Mucosa of descending colon (tissue), 3 donors: ENCODE data around the gene APOD. TPM values are rescaled to one million over a fixed set of nuclear protein-coding genes. Genes with fewer than 3 reads are reported as not detected.

Experiments
- ATAC-seq: fragments of 200-7000 bp; cut with Tn5 transposase; one replicate; pipeline ENCODE4 v1.9.1; 2020; ENCODE audit warnings: mild to moderate bottlenecking, moderate library complexity
- DNase-seq, 3 donors: peaks; one replicate each; pipeline ENCODE4 v3.0.0-alpha.2; 2020
- H3K36me3 ChIP-seq: fragments of 200-600 bp; one replicate; pipeline ENCODE4 v1.8.0; 2021; ENCODE audit warnings: low read depth, mild to moderate bottlenecking
- H3K4me1 ChIP-seq: fragments of 200-600 bp; one replicate; pipeline ENCODE4 v1.8.0; 2021; ENCODE audit warnings: low read depth, mild to moderate bottlenecking
- H3K4me3 ChIP-seq: fragments of 200-600 bp; one replicate; pipeline ENCODE4 v1.8.0; 2021; ENCODE audit warnings: mild to moderate bottlenecking
- H3K9me3 ChIP-seq: fragments of 200-600 bp; one replicate; pipeline ENCODE4 v1.8.0; 2021; ENCODE audit warnings: mild to moderate bottlenecking
- CTCF ChIP-seq: fragments of 200-600 bp; IDR thresholded peaks from one replicate; pipeline ENCODE4 v1.8.0; 2022; ENCODE audit warnings: antibody characterized with exemption, mild to moderate bottlenecking
- intact Hi-C, 2 donors: fragments of 100-400 bp; cut with DNase I in 1 of 2; cut with micrococcal nuclease in 1 of 2; formaldehyde crosslinking; loops; one replicate each; pipeline versions ENCODE4 v1.11.0 to v1.11.1; 2022; cut with DNase I, micrococcal nuclease
- total RNA-seq, 3 donors: library from RNA; stranded (reverse); fragmentation: NEBNext Ultra II Directional in 2 of 3; extraction: Animal tissue kit (Norgen Biotek cat#: 25700) in 2 of 3; gene quantifications; one replicate each; pipeline versions ENCODE4 v1.2.1 to v1.2.4, GENCODE V29; 2021 to 2023
- donor health status: DM: no; HTN: no; CAD: no; lungs with moderate emphysema.
- donor health status: DM: no; HTN: no; CAD: no.
- donor health status: DM: no; HTN: yes; CAD: no.

APOD gene
- total RNA-seq, 3 donors from 2014 or later: 8.7 to 73.6 (median 10.7) TPM

- Histone ChIP-seq H3K36me3 (no peaks in the 10 kb centered on the region), H3K9me3 (no peaks in the 10 kb centered on the region), H3K4me3 (no peak overlapping the region), H3K4me1 (peaks cover 12% of the 10 kb centered on the region)
- no peak for TF ChIP-seq CTCF
- ATAC-seq (peak; percentile 10), DNase-seq (no peak)
- intact Hi-C loops: no loop called here
Observed at GRCh38 chr3:195537995-195538394, 45.7 kb downstream of the APOD start.

- TF ChIP-seq CTCF: no peak
- intact Hi-C loops: no loop called here
- no peak overlapping the region for H3K4me3 ChIP-seq
- ATAC-seq (no peak), DNase-seq (no peak)
- H3K4me1 ChIP-seq: peaks cover 4% of the 10 kb centered on the region
- no peaks in the 10 kb centered on the region for H3K9me3 ChIP-seq
- no peaks in the 10 kb centered on the region for H3K36me3 ChIP-seq
Observed at GRCh38 chr3:195535293-195535692, 48.4 kb downstream of the APOD start.

GRCh38 chr3:195532834-195533233 lies 50.9 kb downstream of the APOD start:
- Histone ChIP-seq H3K4me3 (no peak overlapping the region), H3K36me3 (no peaks in the 10 kb centered on the region), H3K9me3 (no peaks in the 10 kb centered on the region), H3K4me1 (peaks cover 4% of the 10 kb centered on the region)
- TF ChIP-seq CTCF: no peak
- no peak for ATAC-seq
- DNase-seq: no peak
- intact Hi-C loops: no loop called here

- ATAC-seq (no peak), DNase-seq (no peak)
- no peaks in the 10 kb centered on the region for H3K4me1 ChIP-seq
- intact Hi-C loops: no loop called here
- no peaks in the 10 kb centered on the region for H3K9me3 ChIP-seq
- no peak for TF ChIP-seq CTCF
- no peaks in the 10 kb centered on the region for H3K36me3 ChIP-seq
- H3K4me3 ChIP-seq: no peak overlapping the region
Observed at GRCh38 chr3:195532345-195532744, 51.4 kb downstream of the APOD start.

- no peaks in the 10 kb centered on the region for H3K4me1 ChIP-seq
- intact Hi-C loops: no loop called here
- TF ChIP-seq CTCF: no peak
- DNase-seq (no peak), ATAC-seq (no peak)
- no peak overlapping the region for H3K4me3 ChIP-seq
- H3K9me3 ChIP-seq: no peaks in the 10 kb centered on the region
- no peaks in the 10 kb centered on the region for H3K36me3 ChIP-seq
Observed at GRCh38 chr3:195531683-195532082, 52.1 kb downstream of the APOD start.

GRCh38 chr3:195526492-195526891 lies 57.2 kb downstream of the APOD start:
- ATAC-seq (no peak), DNase-seq (no peak)
- no peak overlapping the region for H3K4me3 ChIP-seq
- H3K36me3 ChIP-seq: no peaks in the 10 kb centered on the region
- H3K9me3 ChIP-seq: no peaks in the 10 kb centered on the region
- intact Hi-C loops: loop anchor here in 1 of 2 donors (10.0 kb wide), 1 partner anchor 252 kb away; the partner anchor contains the start of gene XXYLT1
- no peak for TF ChIP-seq CTCF
- H3K4me1 ChIP-seq: no peaks in the 10 kb centered on the region
